Skin epidermis (tissue), 12 donors: Measurements from ENCODE around the gene MB.

ENCODE experiments used
- H3K27ac ChIP-seq, 21 experiments: fragments of 200-600 bp; sonication (generic) in 11 of 21; one replicate each; pipeline ENCODE4 v1.5.0; 2020; ENCODE audit warnings: mild to moderate bottlenecking in 3 of 21, inconsistent platforms in 2 of 21, moderate library complexity in 2 of 21
- H3K4me3 ChIP-seq, 7 experiments: fragments of 200-600 bp; sonication (generic) in 2 of 7; one replicate each; pipeline ENCODE4 v1.5.0; 2020; ENCODE audit warnings: inconsistent platforms in 2 of 7, mild to moderate bottlenecking in 2 of 7, moderate library complexity in 1 of 7

The MB gene

DNA sequence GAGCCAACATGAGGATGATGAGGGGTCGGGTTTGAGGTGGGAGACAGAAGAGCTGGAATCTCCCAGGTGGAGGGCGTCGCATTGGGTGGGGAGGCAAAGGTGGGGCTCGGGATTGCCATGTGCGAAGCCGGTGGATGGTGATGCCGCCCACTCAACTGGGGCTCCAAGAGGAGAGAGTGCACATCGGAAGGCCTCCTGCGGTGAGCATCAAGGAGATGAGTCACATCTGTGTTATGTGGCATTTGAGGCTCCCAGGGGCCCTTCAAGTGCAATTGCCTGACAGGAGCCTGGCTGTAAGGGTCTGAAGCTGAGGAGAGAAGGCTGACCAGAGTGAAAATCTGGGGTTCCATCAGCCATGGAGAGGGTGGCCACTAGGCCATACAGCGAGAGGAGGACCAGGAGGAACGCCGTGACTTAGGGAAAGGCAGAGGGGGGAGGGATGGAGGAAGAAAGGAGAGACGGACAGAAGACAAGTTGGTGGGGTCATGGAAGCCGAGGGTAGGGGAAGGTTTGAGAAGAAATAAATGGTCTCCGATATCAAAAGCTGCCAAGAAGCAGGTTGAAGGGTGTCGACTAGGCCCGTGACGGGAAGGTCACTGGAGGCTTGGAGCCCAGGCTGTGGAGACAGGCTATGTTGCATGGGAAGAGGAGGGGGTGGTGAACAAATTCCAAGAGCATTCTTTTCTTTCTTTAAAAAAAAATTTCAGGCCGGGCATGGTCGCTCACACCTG is 55.2 kb downstream of the MB start:
- H3K4me3 ChIP-seq = no peak overlapping the region
- H3K27ac ChIP-seq = no peak overlapping the region

DNA sequence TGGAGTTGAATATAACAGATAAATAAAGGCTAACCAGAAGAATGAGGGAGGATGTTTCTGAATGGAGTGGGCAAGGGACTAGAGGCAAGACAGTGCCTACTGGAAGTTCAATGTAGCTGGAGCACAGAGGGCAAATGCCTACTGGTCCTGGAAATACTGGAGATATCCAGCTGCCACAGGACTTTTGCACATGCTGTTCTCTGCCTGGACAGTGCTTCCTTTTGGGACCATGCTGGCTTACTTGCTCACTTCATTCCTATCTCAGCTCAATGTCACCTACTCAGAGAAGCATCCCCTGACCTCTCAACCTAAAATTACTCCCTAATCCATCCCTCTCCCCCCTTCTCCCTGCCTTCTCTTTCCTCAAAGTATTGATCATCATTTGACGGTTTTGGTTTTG is 56.3 kb downstream of the MB start:
- Histone ChIP-seq H3K27ac (no peak overlapping the region), H3K4me3 (no peak overlapping the region)

DNA sequence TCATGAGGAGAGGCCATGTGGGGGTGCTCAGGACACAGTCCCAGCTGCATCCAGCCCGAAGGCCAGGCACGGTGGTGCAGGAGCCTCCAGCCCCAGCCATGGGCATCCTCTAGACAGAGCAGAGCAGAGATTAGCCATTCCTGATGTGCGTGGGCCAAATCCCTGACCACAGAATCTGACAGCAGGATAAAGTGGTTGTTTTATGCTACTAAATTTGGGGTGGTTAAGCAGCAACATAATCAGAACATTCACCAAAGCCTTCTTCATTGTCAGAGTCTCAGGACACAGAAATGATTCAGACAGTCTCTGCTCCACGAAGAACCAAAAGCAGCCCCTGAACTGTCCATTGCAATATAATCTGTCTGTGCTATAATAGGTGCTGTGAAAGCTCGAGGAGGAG is 56.8 kb downstream of the MB start:
- Histone ChIP-seq H3K27ac (no peak overlapping the region), H3K4me3 (no peak overlapping the region)

DNA sequence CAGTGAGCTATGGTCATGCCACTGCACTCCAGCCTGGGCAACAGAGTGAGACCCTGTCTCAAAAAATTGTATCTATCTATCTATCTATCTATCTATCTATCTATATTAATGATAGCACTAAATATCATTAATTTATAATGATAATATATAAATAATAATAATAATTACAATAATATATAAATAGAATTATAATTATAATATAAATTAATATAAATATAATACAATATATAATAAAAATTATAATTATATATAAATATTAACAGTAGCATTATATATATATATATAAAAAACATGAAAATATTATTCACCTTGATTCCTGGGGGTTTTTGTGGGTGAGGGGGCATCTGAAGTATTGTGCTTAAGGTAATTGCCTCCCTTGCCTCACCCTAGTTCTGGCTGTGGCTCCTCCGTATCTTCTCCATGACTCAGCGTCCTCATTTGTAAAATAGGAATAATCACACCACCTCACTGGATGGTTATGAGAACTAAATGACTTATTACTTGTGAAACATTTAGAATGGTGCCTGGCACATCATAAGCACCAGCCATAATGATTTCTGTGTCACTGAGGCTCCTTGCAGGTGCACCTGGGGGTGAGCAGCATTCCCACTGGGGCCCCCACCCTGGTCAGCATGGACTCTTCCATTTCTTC is 57.6 kb downstream of the MB start:
- H3K4me3 ChIP-seq = no peak overlapping the region
- H3K27ac ChIP-seq = no peak overlapping the region

DNA sequence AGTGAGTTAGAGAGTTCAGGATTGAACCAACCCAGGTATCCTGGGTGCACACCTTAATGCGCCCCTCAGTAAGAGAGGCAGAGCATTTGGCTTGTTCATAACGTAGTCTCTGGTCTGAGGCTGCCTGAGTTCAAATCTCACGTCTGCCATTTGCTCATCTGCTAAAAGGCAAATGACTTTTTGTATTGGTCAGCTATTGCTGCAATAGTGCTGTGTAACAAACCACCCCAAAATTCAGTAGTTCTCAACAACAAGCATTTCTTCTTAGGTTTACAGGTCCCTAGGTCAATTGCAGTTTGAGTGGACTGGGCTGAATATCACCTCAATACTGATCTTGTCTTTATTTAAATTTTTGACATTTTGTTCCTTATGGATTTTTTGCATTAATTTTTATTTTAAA is 58.4 kb downstream of the MB start:
- Histone ChIP-seq H3K27ac (no peak overlapping the region), H3K4me3 (no peak overlapping the region)

DNA sequence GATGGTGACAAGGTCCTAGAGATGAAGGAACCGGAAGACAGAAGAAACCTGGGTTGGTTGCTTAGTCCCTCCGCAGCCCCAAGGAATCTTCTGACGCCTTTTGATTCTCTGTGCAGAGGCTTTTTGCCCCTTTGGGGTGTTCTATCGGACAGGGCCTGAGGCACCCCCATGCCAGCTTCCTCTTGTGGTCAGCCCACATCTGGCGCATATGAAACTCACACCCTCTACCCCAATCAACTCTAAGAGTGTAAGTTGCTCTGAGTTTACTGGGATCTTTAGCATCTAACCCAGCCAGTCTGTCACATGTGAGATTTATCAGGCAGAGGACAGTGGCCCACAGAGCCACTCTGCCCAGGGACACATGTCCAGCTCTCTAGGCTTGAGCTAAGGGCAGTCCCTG is 59.1 kb downstream of the MB start:
- Histone ChIP-seq H3K4me3 (no peak overlapping the region), H3K27ac (no peak overlapping the region)
